Mesenchymal stem cell (in vitro differentiated cells and primary cell): ENCODE results near the gene PIAS4.

ENCODE experiments used
- DNase-seq: peaks from one replicate; pipeline ENCODE4 v3.0.0-alpha.2; 2013
- H2AFZ ChIP-seq: one replicate; pipeline ENCODE4 v1.6.1; 2013; ENCODE audit warnings: low read depth, mild to moderate bottlenecking, control low read depth, inconsistent platforms, low read length, moderate library complexity
- H2AK5ac ChIP-seq: 2 replicates; pipeline ENCODE4 v1.6.1; 2013; ENCODE audit warnings: low read length, moderate library complexity, mild to moderate bottlenecking, inconsistent platforms; ENCODE audit not compliant: severe bottlenecking
- H2BK120ac ChIP-seq: one replicate; pipeline ENCODE4 v1.6.1; 2013; ENCODE audit warnings: low read depth, mild to moderate bottlenecking, inconsistent platforms, low read length, moderate library complexity
- H2BK12ac ChIP-seq, 2 experiments: one replicate each; pipeline ENCODE4 v1.6.1; 2013; ENCODE audit warnings: inconsistent platforms in 2 of 2, low read length in 2 of 2, mild to moderate bottlenecking in 2 of 2, moderate library complexity in 2 of 2, control low read depth in 1 of 2
- H2BK15ac ChIP-seq: one replicate; pipeline ENCODE4 v1.6.1; 2013; ENCODE audit warnings: mild to moderate bottlenecking, low read depth, inconsistent platforms; ENCODE audit not compliant: poor library complexity, severe bottlenecking
- H2BK5ac ChIP-seq: 2 replicates; pipeline ENCODE4 v1.6.1; 2013; ENCODE audit warnings: low read depth, mild to moderate bottlenecking, low read length, control low read depth, inconsistent platforms; ENCODE audit not compliant: poor library complexity, severe bottlenecking
- H3K14ac ChIP-seq, 2 experiments: one replicate each; pipeline ENCODE4 v1.6.1; 2013; ENCODE audit warnings: inconsistent platforms in 2 of 2, low read length in 2 of 2, control low read depth in 1 of 2, mild to moderate bottlenecking in 1 of 2, moderate library complexity in 1 of 2
- H3K18ac ChIP-seq, 2 experiments: one replicate each; pipeline ENCODE4 v1.6.1; 2013; ENCODE audit warnings: inconsistent platforms in 2 of 2, low read length in 2 of 2, control low read depth in 1 of 2, low read depth in 1 of 2, mild to moderate bottlenecking in 1 of 2
- H3K23ac ChIP-seq, 2 experiments: one replicate each; pipeline ENCODE4 v1.6.1; 2013; ENCODE audit warnings: inconsistent platforms in 2 of 2, low read length in 2 of 2, mild to moderate bottlenecking in 2 of 2, moderate library complexity in 2 of 2, control low read depth in 1 of 2
- H3K27ac ChIP-seq: 2 replicates; pipeline ENCODE4 v1.5.1; 2013; ENCODE audit warnings: mild to moderate bottlenecking, moderate library complexity, low read length, control low read depth, inconsistent platforms; ENCODE audit not compliant: poor library complexity, severe bottlenecking
- H3K27me3 ChIP-seq, 2 experiments: 2 replicates each; pipeline versions ENCODE4 v1.6.1 to v1.7.0; 2013; ENCODE audit warnings: low read length in 2 of 2, mild to moderate bottlenecking in 2 of 2, moderate library complexity in 2 of 2, control low read depth in 1 of 2, inconsistent platforms in 1 of 2; ENCODE audit not compliant: control insufficient read depth in 1 of 2, insufficient read depth in 1 of 2
- H3K36me3 ChIP-seq, 2 experiments: 2 replicates each; pipeline versions ENCODE4 v1.6.1 to v1.7.0; 2013; ENCODE audit warnings: low read length in 2 of 2, control low read depth in 1 of 2, inconsistent platforms in 1 of 2, low read depth in 1 of 2, mild to moderate bottlenecking in 1 of 2; ENCODE audit not compliant: insufficient read depth in 2 of 2, control insufficient read depth in 1 of 2
- H3K4ac ChIP-seq, 2 experiments: one replicate each; pipeline ENCODE4 v1.6.1; 2013; ENCODE audit warnings: inconsistent platforms in 2 of 2, low read length in 2 of 2, mild to moderate bottlenecking in 2 of 2, moderate library complexity in 2 of 2, control low read depth in 1 of 2, low read depth in 1 of 2
- H3K4me1 ChIP-seq: 2 replicates; pipeline ENCODE4 v1.6.1; 2013; ENCODE audit warnings: low read depth, low read length, control low read depth; ENCODE audit not compliant: control insufficient read depth, insufficient read depth
- H3K4me2 ChIP-seq: 2 replicates; pipeline ENCODE4 v1.6.1; 2013; ENCODE audit warnings: low read length, mild to moderate bottlenecking, inconsistent platforms; ENCODE audit not compliant: poor library complexity, severe bottlenecking
- H3K4me3 ChIP-seq, 2 experiments: 2 replicates each; pipeline versions ENCODE4 v1.5.1 to v1.7.0; 2013; ENCODE audit warnings: low read length in 2 of 2, mild to moderate bottlenecking in 2 of 2, control low read depth in 1 of 2, low read depth in 1 of 2; ENCODE audit not compliant: insufficient read depth in 1 of 2
- H3K79me1 ChIP-seq: replicated peaks from 2 replicates; pipeline ENCODE4 v1.6.1; 2013; ENCODE audit warnings: mild to moderate bottlenecking, control low read depth, low read length, inconsistent platforms; ENCODE audit not compliant: poor library complexity, severe bottlenecking
- H3K9ac ChIP-seq: 2 replicates; pipeline ENCODE4 v1.7.0; 2013; ENCODE audit warnings: mild to moderate bottlenecking, low read length, moderate library complexity
- H3K9me3 ChIP-seq: 2 replicates; pipeline ENCODE4 v1.7.0; 2013; ENCODE audit warnings: mild to moderate bottlenecking, low read length; ENCODE audit not compliant: control insufficient read depth
- H4K8ac ChIP-seq: one replicate; pipeline ENCODE4 v1.6.1; 2013; ENCODE audit warnings: inconsistent platforms, mild to moderate bottlenecking, low read length, moderate library complexity
- H4K91ac ChIP-seq: one replicate; pipeline ENCODE4 v1.6.1; 2013; ENCODE audit warnings: mild to moderate bottlenecking, low read length, inconsistent platforms
- WGBS: methylation state at CpG from one replicate; pipeline ENCODE4 v1.1.7; 2013; ENCODE audit warnings: mixed read lengths; 5-methylcytosine and 5-hydroxymethylcytosine counted together

PIAS4 gene

DNA sequence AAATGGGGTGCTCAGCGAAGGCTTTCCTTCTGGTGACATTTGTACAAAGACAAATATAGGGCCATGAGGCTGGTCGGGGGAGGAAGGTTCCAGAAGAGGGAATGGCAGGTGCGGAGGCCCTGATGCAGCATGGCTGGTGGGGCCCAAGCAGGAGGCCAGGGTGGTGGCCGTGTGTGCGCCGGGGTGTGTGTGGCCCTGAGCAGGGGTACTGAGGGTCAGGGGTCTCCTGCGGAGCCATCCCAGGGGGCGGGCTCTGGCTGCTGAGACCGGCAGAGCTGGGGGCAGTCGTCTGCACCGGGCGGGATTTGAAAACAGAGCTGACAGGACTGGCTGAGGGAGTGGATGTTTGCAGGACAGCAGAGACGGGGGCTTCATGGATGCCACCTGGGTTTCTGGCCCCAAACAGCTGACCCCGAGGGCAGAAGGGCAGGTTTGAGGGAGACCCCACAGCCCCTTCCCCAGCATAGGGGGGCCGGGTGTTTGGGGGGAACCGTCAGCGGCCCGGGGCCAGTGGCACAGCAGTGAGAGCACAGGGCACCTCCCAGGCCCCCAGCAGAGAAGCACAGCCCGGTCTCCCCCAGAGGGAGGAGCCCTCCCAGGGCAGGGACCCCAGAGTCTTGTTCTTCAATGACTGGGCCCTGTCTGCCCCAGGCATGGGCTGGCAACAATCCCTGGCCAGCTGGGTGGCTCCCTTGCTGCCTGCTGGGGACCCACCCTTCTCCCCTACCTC lies 11.4 kb downstream of the PIAS4 start:
- WGBS: 95% methylated on average over 19 of the region's 19 CpGs
- Histone ChIP-seq H4K91ac (no peak overlapping the region), H2BK5ac (no peak overlapping the region), H3K27ac (no peak overlapping the region), H3K4ac (no peak overlapping the region), H3K27me3 (no peaks in the 10 kb centered on the region), H3K4me3 (no peak overlapping the region), H2AK5ac (no peak overlapping the region), H3K9ac (no peak overlapping the region), H2AFZ (no peak overlapping the region), H2BK12ac (no peak overlapping the region), H2BK120ac (no peak overlapping the region), H3K4me2 (no peak overlapping the region), H3K23ac (no peak overlapping the region), H3K4me1 (peaks cover 37% of the 10 kb centered on the region), H3K9me3 (no peaks in the 10 kb centered on the region), H3K79me1 (peaks cover 47% of the 10 kb centered on the region), H2BK15ac (no peak overlapping the region), H3K18ac (no peak overlapping the region), H4K8ac (no peak overlapping the region), H3K36me3 (peaks cover 28 to 72% of the 10 kb centered on the region in 2 experiments), H3K14ac (no peak overlapping the region)
- no peak for DNase-seq

DNA sequence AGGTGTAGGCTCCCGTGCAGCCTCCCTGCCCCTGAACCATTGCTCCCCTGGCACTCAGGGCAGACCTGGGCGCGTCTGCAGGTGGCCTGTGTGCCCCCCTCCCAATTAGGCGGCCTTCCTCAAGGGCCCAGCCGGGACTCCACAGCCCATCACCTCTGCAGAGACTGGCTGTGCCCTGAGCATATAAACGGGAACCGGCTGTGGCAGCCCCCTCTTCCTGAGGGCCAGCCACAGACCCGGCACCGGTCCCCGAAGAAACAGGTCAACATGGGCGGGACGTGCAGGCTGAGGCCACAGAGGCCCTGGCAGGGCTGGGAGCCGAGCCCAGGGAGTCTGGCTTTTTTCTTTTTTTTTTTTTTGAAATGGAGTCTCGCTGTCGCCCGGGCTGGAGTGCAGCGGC lies 12.0 kb downstream of the PIAS4 start:
- no peak overlapping the region for H3K23ac ChIP-seq
- no peaks in the 10 kb centered on the region for H3K27me3 ChIP-seq
- no peak overlapping the region for H2BK5ac ChIP-seq
- no peak overlapping the region for H3K14ac ChIP-seq
- H2AK5ac ChIP-seq: no peak overlapping the region
- H2BK12ac ChIP-seq: no peak overlapping the region
- peaks cover 48% of the 10 kb centered on the region for H3K79me1 ChIP-seq
- no peak overlapping the region for H2BK15ac ChIP-seq
- no peak overlapping the region for H3K4ac ChIP-seq
- H3K27ac ChIP-seq: no peak overlapping the region
- no peak overlapping the region for H2AFZ ChIP-seq
- H3K4me3 ChIP-seq: no peak overlapping the region
- H3K4me1 ChIP-seq: peaks cover 34% of the 10 kb centered on the region
- H3K9me3 ChIP-seq: no peaks in the 10 kb centered on the region
- no peak overlapping the region for H2BK120ac ChIP-seq
- no peak overlapping the region for H4K91ac ChIP-seq
- H3K9ac ChIP-seq: no peak overlapping the region
- H3K18ac ChIP-seq: no peak overlapping the region
- WGBS: 93% methylated on average over 17 of the region's 17 CpGs
- H3K4me2 ChIP-seq: no peak overlapping the region
- no peak overlapping the region for H4K8ac ChIP-seq
- H3K36me3 ChIP-seq: peaks cover 26 to 72% of the 10 kb centered on the region in 2 experiments
- no peak for DNase-seq

DNA sequence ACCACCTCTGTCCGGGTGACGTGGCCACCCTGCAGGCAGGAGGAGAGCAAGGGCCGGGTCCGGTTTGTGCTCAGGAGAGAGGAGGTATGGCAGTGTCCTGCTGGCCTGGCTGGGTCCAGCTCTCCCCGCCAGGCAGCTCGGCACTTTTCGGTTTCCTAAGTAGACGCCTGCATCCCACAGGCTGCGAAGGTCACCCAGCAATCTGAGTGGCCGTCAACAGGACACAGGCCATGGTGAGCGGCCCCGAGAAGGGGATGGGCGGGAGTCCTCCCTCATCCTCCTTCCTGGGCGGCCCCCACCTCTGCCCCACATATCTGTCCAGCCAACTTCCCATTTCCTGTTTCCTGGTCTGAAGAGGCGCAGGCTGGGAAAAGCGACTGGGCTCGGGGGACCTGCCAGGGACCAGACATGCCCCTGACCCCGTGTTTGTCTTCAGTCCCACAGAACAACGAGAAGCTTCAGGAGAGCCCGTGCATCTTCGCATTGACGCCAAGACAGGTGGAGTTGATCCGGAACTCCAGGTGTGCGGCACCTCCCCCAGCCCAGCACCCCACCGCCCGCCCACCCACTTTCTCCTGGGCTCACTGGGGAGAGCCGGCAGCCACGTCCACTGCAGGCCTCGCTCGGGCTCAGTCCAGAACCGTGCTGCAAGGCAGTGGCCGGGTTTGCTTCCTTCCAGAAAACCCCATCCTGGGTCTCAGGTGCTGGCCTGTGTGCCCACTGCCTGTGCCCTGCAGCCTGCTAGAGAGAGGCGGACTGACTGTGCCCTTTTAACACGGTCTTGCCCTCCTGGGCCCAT lies 16.3 kb downstream of the PIAS4 start:
- peaks cover 34 to 68% of the 10 kb centered on the region in 2 experiments for H3K36me3 ChIP-seq
- H3K4me1 ChIP-seq: peaks cover 1% of the 10 kb centered on the region
- no peak overlapping the region for H3K4ac ChIP-seq
- no peak overlapping the region for H3K4me3 ChIP-seq
- no peak overlapping the region for H3K4me2 ChIP-seq
- H3K9me3 ChIP-seq: no peaks in the 10 kb centered on the region
- H3K79me1 ChIP-seq: peaks cover 50% of the 10 kb centered on the region
- H2BK12ac ChIP-seq: no peak overlapping the region
- H2BK15ac ChIP-seq: no peak overlapping the region
- H4K91ac ChIP-seq: no peak overlapping the region
- DNase-seq: no peak
- H2AK5ac ChIP-seq: no peak overlapping the region
- H2BK120ac ChIP-seq: no peak overlapping the region
- no peaks in the 10 kb centered on the region for H3K27me3 ChIP-seq
- no peak overlapping the region for H3K14ac ChIP-seq
- H3K23ac ChIP-seq: peak overlapping the region; percentile 2 to 74
- H3K18ac ChIP-seq: no peak overlapping the region
- no peak overlapping the region for H2BK5ac ChIP-seq
- whole genome bisulfite sequencing: 82% methylated on average over 34 of the region's 34 CpGs
- no peak overlapping the region for H2AFZ ChIP-seq
- H3K27ac ChIP-seq: no peak overlapping the region
- H4K8ac ChIP-seq: no peak overlapping the region
- H3K9ac ChIP-seq: no peak overlapping the region

DNA sequence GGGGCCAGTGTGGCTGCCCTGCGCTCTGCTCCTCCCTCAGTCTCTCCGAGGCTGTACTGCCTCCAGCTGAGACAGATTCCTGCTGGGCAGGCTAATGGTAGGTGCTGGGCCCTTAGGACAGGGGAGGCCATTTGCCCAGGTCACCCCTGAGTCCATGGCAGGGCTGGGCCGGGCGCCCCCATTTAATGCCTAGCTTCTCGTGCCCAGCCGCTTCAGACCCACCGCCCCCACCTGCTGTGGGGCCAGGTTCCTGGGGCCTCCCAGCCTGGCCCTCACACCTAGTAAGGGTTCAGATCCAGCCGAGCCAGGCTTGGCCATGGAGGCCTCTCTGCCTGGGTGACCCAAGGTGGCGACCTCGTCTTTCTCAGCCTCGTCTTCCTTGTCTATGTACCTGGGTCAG lies 17.8 kb downstream of the PIAS4 start:
- Histone ChIP-seq H3K4me3 (no peak overlapping the region), H3K9ac (no peak overlapping the region), H3K79me1 (peaks cover 46% of the 10 kb centered on the region), H3K27me3 (no peaks in the 10 kb centered on the region), H4K8ac (no peak overlapping the region), H2AFZ (no peak overlapping the region), H2BK12ac (no peak overlapping the region), H3K4me1 (no peaks in the 10 kb centered on the region), H2AK5ac (no peak overlapping the region), H3K18ac (no peak overlapping the region), H3K27ac (no peak overlapping the region), H3K23ac (no peak overlapping the region), H2BK15ac (no peak overlapping the region), H3K4me2 (no peak overlapping the region), H3K36me3 (peaks cover 37 to 66% of the 10 kb centered on the region in 2 experiments), H2BK120ac (no peak overlapping the region), H2BK5ac (no peak overlapping the region), H3K4ac (no peak overlapping the region), H4K91ac (no peak overlapping the region), H3K14ac (no peak overlapping the region), H3K9me3 (no peaks in the 10 kb centered on the region)
- WGBS: 76% methylated on average over 11 of the region's 11 CpGs
- DNase-seq: no peak
